Subcutaneous abdominal adipose tissue (tissue), 5 donors: ENCODE data around the gene ANKRD33.

ENCODE experiments used
- H3K27ac ChIP-seq: one replicate; pipeline ENCODE4 v1.7.0; 2013; ENCODE audit warnings: low read depth, mild to moderate bottlenecking, inconsistent platforms, low read length, moderate library complexity
- H3K27me3 ChIP-seq, 5 donors: one replicate each; pipeline ENCODE4 v1.7.0; 2013; ENCODE audit warnings: low read length in 5 of 5, inconsistent platforms in 1 of 5; ENCODE audit not compliant: control insufficient read depth in 5 of 5, insufficient read depth in 4 of 5
- H3K36me3 ChIP-seq, 5 donors: one replicate each; pipeline ENCODE4 v1.7.0; 2013; ENCODE audit warnings: low read length in 5 of 5; ENCODE audit not compliant: control insufficient read depth in 5 of 5, insufficient read depth in 5 of 5
- H3K4me1 ChIP-seq, 5 donors: one replicate each; pipeline ENCODE4 v1.7.0; 2013; ENCODE audit warnings: low read length in 5 of 5, mild to moderate bottlenecking in 3 of 5, moderate library complexity in 1 of 5; ENCODE audit not compliant: control insufficient read depth in 5 of 5, insufficient read depth in 5 of 5
- H3K4me3 ChIP-seq, 5 donors: one replicate each; pipeline ENCODE4 v1.7.0; 2013; ENCODE audit warnings: low read length in 5 of 5, low read depth in 1 of 5
- H3K9ac ChIP-seq, 5 donors: one replicate each; pipeline ENCODE4 v1.7.0; 2013; ENCODE audit warnings: low read length in 5 of 5, mild to moderate bottlenecking in 4 of 5, moderate library complexity in 3 of 5
- H3K9me3 ChIP-seq, 5 donors: one replicate each; pipeline ENCODE4 v1.7.0; 2013; ENCODE audit warnings: low read length in 5 of 5; ENCODE audit not compliant: control insufficient read depth in 5 of 5
- donor health status: healthy.
- donor health status: healthy.
- donor health status: healthy.
- donor health status: healthy.
- donor health status: healthy.

Gene ANKRD33

GRCh38 chr12:51889216-51890132, 1.6 kb downstream of the ANKRD33 start:
- Histone ChIP-seq H3K27me3 (peaks cover 0 to 5% (median 0%) of the 10 kb centered on the region in 5 donors), H3K9ac (no peak overlapping the region), H3K36me3 (no peaks in the 10 kb centered on the region), H3K27ac (no peak overlapping the region), H3K4me3 (no peak overlapping the region), H3K9me3 (no peaks in the 10 kb centered on the region), H3K4me1 (peaks cover 3 to 21% (median 17%) of the 10 kb centered on the region in 5 donors)

GRCh38 chr12:51890133-51890464, 2.2 kb downstream of the ANKRD33 start:
- H3K9ac ChIP-seq: no peak overlapping the region
- no peaks in the 10 kb centered on the region for H3K36me3 ChIP-seq
- H3K27me3 ChIP-seq: peaks cover 0 to 5% (median 0%) of the 10 kb centered on the region in 5 donors
- no peaks in the 10 kb centered on the region for H3K9me3 ChIP-seq
- H3K4me3 ChIP-seq: no peak overlapping the region
- no peak overlapping the region for H3K27ac ChIP-seq
- peaks cover 7 to 27% (median 20%) of the 10 kb centered on the region in 5 donors for H3K4me1 ChIP-seq

- H3K4me3 ChIP-seq: no peak overlapping the region
- no peak overlapping the region for H3K9ac ChIP-seq
- peaks cover 0 to 5% (median 0%) of the 10 kb centered on the region in 5 donors for H3K27me3 ChIP-seq
- no peak overlapping the region for H3K27ac ChIP-seq
- H3K4me1 ChIP-seq: peaks cover 9 to 27% (median 21%) of the 10 kb centered on the region in 5 donors
- H3K9me3 ChIP-seq: no peaks in the 10 kb centered on the region
- H3K36me3 ChIP-seq: no peaks in the 10 kb centered on the region
Observed at GRCh38 chr12:51890511-51891171, 2.7 kb downstream of the ANKRD33 start.

- Histone ChIP-seq H3K27ac (no peak overlapping the region), H3K36me3 (no peaks in the 10 kb centered on the region), H3K4me1 (peaks cover 0 to 30% (median 17%) of the 10 kb centered on the region in 5 donors), H3K27me3 (peaks cover 0 to 5% (median 0%) of the 10 kb centered on the region in 5 donors), H3K9me3 (no peaks in the 10 kb centered on the region), H3K4me3 (no peak overlapping the region), H3K9ac (no peak overlapping the region)
Observed at GRCh38 chr12:51891843-51892242, 3.9 kb downstream of the ANKRD33 start.

GRCh38 chr12:51893786-51894185, 5.9 kb downstream of the ANKRD33 start:
- Histone ChIP-seq H3K36me3 (no peaks in the 10 kb centered on the region), H3K27me3 (peaks cover 0 to 6% (median 0%) of the 10 kb centered on the region in 5 donors), H3K27ac (no peak overlapping the region), H3K4me3 (no peak overlapping the region), H3K9me3 (no peaks in the 10 kb centered on the region), H3K4me1 (peaks cover 0 to 42% (median 21%) of the 10 kb centered on the region in 5 donors), H3K9ac (peak overlapping the region in 1 of 5 donors; percentile 20)

- H3K4me1 ChIP-seq: peaks cover 0 to 47% (median 21%) of the 10 kb centered on the region in 5 donors
- H3K27ac ChIP-seq: peak overlapping the region; percentile 9
- H3K36me3 ChIP-seq: no peaks in the 10 kb centered on the region
- H3K9ac ChIP-seq: no peak overlapping the region
- no peaks in the 10 kb centered on the region for H3K9me3 ChIP-seq
- no peak overlapping the region for H3K4me3 ChIP-seq
- peaks cover 0 to 6% (median 0%) of the 10 kb centered on the region in 5 donors for H3K27me3 ChIP-seq
Observed at GRCh38 chr12:51895378-51896135, 7.7 kb downstream of the ANKRD33 start.

- Histone ChIP-seq H3K9ac (no peak overlapping the region), H3K4me1 (peaks cover 0 to 47% (median 21%) of the 10 kb centered on the region in 5 donors), H3K4me3 (no peak overlapping the region), H3K27me3 (peaks cover 0 to 6% (median 0%) of the 10 kb centered on the region in 5 donors), H3K9me3 (no peaks in the 10 kb centered on the region), H3K27ac (peak overlapping the region; percentile 56), H3K36me3 (no peaks in the 10 kb centered on the region)
Observed at GRCh38 chr12:51896236-51896635, 8.3 kb downstream of the ANKRD33 start.

GRCh38 chr12:51897181-51897580, 9.3 kb downstream of the ANKRD33 start:
- peak overlapping the region; percentile 56 for H3K27ac ChIP-seq
- peaks cover 0 to 47% (median 21%) of the 10 kb centered on the region in 5 donors for H3K4me1 ChIP-seq
- H3K27me3 ChIP-seq: peaks cover 0 to 6% (median 0%) of the 10 kb centered on the region in 5 donors
- no peaks in the 10 kb centered on the region for H3K36me3 ChIP-seq
- no peaks in the 10 kb centered on the region for H3K9me3 ChIP-seq
- peak overlapping the region in 1 of 5 donors; percentile 64 for H3K9ac ChIP-seq
- no peak overlapping the region for H3K4me3 ChIP-seq

GRCh38 chr12:51898506-51898905, 10.6 kb downstream of the ANKRD33 start:
- Histone ChIP-seq H3K36me3 (no peaks in the 10 kb centered on the region), H3K4me1 (peaks cover 0 to 47% (median 21%) of the 10 kb centered on the region in 5 donors), H3K4me3 (no peak overlapping the region), H3K27ac (no peak overlapping the region), H3K27me3 (peaks cover 0 to 6% (median 0%) of the 10 kb centered on the region in 5 donors), H3K9ac (no peak overlapping the region), H3K9me3 (no peaks in the 10 kb centered on the region)
